Loucy (cell line): Measurements from ENCODE around the gene STK33.

ENCODE experiments used
- EZH2phosphoT487 ChIP-seq: fragments of 200-600 bp; IDR thresholded peaks from 2 replicates; pipeline ENCODE4 v1.6.1; 2018; ENCODE audit warnings: antibody characterized with exemption, mild to moderate bottlenecking, moderate library complexity, borderline replicate concordance
- TF ChIP-seq, protein P1 (sequence below): fragments of 200-600 bp; sonication (generic); conservative IDR thresholded peaks from 2 replicates; pipeline ENCODE4 v1.5.1; 2014; ENCODE audit warnings: mild to moderate bottlenecking, antibody characterized with exemption, low read length

DNA sequence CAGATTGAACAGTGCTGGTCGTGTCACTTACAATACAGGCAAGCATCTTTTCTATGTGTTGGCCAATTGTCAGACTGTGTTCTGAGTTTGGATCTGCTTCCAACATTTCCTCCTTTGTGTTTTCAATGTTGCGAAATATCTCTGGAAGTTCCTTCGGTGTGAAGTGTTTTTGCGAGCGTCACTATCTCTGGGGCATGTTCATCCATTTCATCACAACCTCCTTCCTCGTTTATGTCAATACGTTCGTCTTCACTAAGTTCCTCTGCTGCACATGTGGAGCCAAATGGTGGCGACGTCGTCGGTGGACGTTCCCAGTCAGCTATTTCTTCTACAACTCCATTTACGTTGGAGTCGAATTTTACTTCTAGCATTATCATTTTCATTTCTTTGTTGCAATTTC, 230.1 kb downstream of the STK33 start:
- TF ChIP-seq, protein P1, sequence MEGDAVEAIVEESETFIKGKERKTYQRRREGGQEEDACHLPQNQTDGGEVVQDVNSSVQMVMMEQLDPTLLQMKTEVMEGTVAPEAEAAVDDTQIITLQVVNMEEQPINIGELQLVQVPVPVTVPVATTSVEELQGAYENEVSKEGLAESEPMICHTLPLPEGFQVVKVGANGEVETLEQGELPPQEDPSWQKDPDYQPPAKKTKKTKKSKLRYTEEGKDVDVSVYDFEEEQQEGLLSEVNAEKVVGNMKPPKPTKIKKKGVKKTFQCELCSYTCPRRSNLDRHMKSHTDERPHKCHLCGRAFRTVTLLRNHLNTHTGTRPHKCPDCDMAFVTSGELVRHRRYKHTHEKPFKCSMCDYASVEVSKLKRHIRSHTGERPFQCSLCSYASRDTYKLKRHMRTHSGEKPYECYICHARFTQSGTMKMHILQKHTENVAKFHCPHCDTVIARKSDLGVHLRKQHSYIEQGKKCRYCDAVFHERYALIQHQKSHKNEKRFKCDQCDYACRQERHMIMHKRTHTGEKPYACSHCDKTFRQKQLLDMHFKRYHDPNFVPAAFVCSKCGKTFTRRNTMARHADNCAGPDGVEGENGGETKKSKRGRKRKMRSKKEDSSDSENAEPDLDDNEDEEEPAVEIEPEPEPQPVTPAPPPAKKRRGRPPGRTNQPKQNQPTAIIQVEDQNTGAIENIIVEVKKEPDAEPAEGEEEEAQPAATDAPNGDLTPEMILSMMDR, result no peak
- TF ChIP-seq EZH2phosphoT487, result no peak
